Astrocyte (in vitro differentiated cells and primary cell): Measurements from ENCODE around the gene ARHGAP28. TPM values are rescaled to one million over a fixed set of nuclear protein-coding genes. Genes with fewer than 3 reads are reported as not detected.

Experiments used
- DNase-seq: peaks from one replicate; pipeline ENCODE4 v3.0.0-alpha.2; 2010; ENCODE audit warnings: low read depth
- FAIRE-seq: peaks from 2 replicates; lab custom pipeline; 2011; peaks lifted over from hg19 to GRCh38; lab: Jason Lieb, UNC
- H2AFZ ChIP-seq: 2 replicates; pipeline ENCODE4 v1.6.0; 2012; ENCODE audit warnings: low read depth, low read length, inconsistent platforms
- H3K27ac ChIP-seq: 2 replicates; pipeline ENCODE4 v1.5.1; 2011; ENCODE audit warnings: low read depth, low read length, inconsistent platforms
- H3K27me3 ChIP-seq: 2 replicates; pipeline ENCODE4 v1.6.0; 2011; ENCODE audit warnings: low read length, inconsistent platforms; ENCODE audit not compliant: insufficient read depth
- H3K36me3 ChIP-seq: 2 replicates; pipeline ENCODE4 v1.5.1; 2011; ENCODE audit warnings: low read length, inconsistent platforms; ENCODE audit not compliant: insufficient read depth
- H3K4me1 ChIP-seq: 2 replicates; pipeline ENCODE4 v1.5.1; 2011; ENCODE audit warnings: low read length, inconsistent platforms; ENCODE audit not compliant: insufficient read depth
- H3K4me2 ChIP-seq: 2 replicates; pipeline ENCODE4 v1.6.0; 2012; ENCODE audit warnings: low read length, inconsistent platforms
- H3K4me3 ChIP-seq: 2 replicates; pipeline ENCODE4 v1.5.1; 2011; ENCODE audit warnings: low read depth, mild to moderate bottlenecking, low read length, inconsistent platforms; ENCODE audit not compliant: insufficient read depth
- H3K79me2 ChIP-seq: 2 replicates; pipeline ENCODE4 v1.6.0; 2012; ENCODE audit warnings: mild to moderate bottlenecking, low read length, inconsistent platforms; ENCODE audit not compliant: insufficient read depth
- H3K9ac ChIP-seq: 2 replicates; pipeline ENCODE4 v1.6.0; 2012; ENCODE audit warnings: mild to moderate bottlenecking, low read length, inconsistent platforms
- H3K9me3 ChIP-seq: 2 replicates; pipeline ENCODE4 v1.5.1; 2012; ENCODE audit warnings: low read depth, mild to moderate bottlenecking, low read length, inconsistent platforms; ENCODE audit not compliant: insufficient read depth
- H4K20me1 ChIP-seq: 2 replicates; pipeline ENCODE4 v1.6.0; 2012; ENCODE audit warnings: low read length, inconsistent platforms; ENCODE audit not compliant: insufficient read depth
- H3K27ac Mint-ChIP-seq: one replicate; pipeline ENCODE4 v1.8.0; 2021; ENCODE audit warnings: mild to moderate bottlenecking, mixed read lengths; ENCODE audit not compliant: unreplicated experiment
- H3K27me3 Mint-ChIP-seq: one replicate; pipeline ENCODE4 v1.8.0; 2021; ENCODE audit warnings: low read depth, mixed read lengths; ENCODE audit not compliant: unreplicated experiment
- H3K36me3 Mint-ChIP-seq: one replicate; pipeline ENCODE4 v1.8.0; 2021; ENCODE audit warnings: low read depth, mixed read lengths; ENCODE audit not compliant: unreplicated experiment
- H3K4me1 Mint-ChIP-seq: one replicate; pipeline ENCODE4 v1.8.0; 2021; ENCODE audit warnings: low read depth, mixed read lengths; ENCODE audit not compliant: unreplicated experiment
- H3K4me3 Mint-ChIP-seq: one replicate; pipeline ENCODE4 v1.8.0; 2021; ENCODE audit warnings: mild to moderate bottlenecking, moderate library complexity, mixed read lengths; ENCODE audit not compliant: unreplicated experiment
- H3K9me3 Mint-ChIP-seq: one replicate; pipeline ENCODE4 v1.8.0; 2021; ENCODE audit warnings: mild to moderate bottlenecking, mixed read lengths; ENCODE audit not compliant: unreplicated experiment
- CTCF ChIP-seq: IDR thresholded peaks from 2 replicates; pipeline ENCODE4 v1.5.1; 2011; ENCODE audit warnings: low read depth, mild to moderate bottlenecking, inconsistent platforms, low read length, moderate library complexity; ENCODE audit not compliant: insufficient read depth
- EZH2 ChIP-seq: IDR thresholded peaks from 2 replicates; pipeline ENCODE4 v1.6.1; 2012; ENCODE audit warnings: mild to moderate bottlenecking, low read length, inconsistent platforms; ENCODE audit not compliant: insufficient read depth
- total RNA-seq: library from RNA; stranded (reverse); gene quantifications from 2 replicates; pipeline ENCODE4 v1.2.1, GENCODE V29; 2021

ARHGAP28 gene
- total RNA-seq, 1 donor from 2014 or later, result 15.5 TPM

- H3K9ac ChIP-seq, result no peak overlapping the region
- Mint-ChIP-seq H3K4me1 (peaks cover 28% of the 10 kb centered on the region), H3K4me3 (no peak overlapping the region), H3K27me3 (no peaks in the 10 kb centered on the region), H3K9me3 (no peaks in the 10 kb centered on the region), H3K36me3 (peaks cover 6% of the 10 kb centered on the region), H3K27ac (no peak overlapping the region)
- peaks cover 4% of the 10 kb centered on the region for H3K4me1 ChIP-seq
- H3K4me3 ChIP-seq, result no peak overlapping the region
- no peak overlapping the region for H2AFZ ChIP-seq
- no peak overlapping the region for H3K27ac ChIP-seq
- no peak overlapping the region for H3K4me2 ChIP-seq
- FAIRE-seq (no peak), DNase-seq (no peak)
- H3K27me3 ChIP-seq, result no peaks in the 10 kb centered on the region
- H3K79me2 ChIP-seq, result no peaks in the 10 kb centered on the region
- H4K20me1 ChIP-seq, result no peaks in the 10 kb centered on the region
- H3K36me3 ChIP-seq, result no peaks in the 10 kb centered on the region
- H3K9me3 ChIP-seq, result no peaks in the 10 kb centered on the region
- TF ChIP-seq EZH2, result no peak
- TF ChIP-seq CTCF, result no peak
Measured at GRCh38 chr18:6962571-6963451, 233.3 kb downstream of the ARHGAP28 start.

- FAIRE-seq, result no peak
Measured at GRCh38 chr18:6963452-6964097, 234.1 kb downstream of the ARHGAP28 start.

More at GRCh38 chr18:6963452-6964097, 234.1 kb downstream of the ARHGAP28 start:
- H3K9me3 Mint-ChIP-seq, result no peaks in the 10 kb centered on the region
- no peak overlapping the region for H3K9ac ChIP-seq
- DNase-seq, result no peak
- peaks cover 4% of the 10 kb centered on the region for H3K4me1 ChIP-seq
- H2AFZ ChIP-seq, result no peak overlapping the region
- TF ChIP-seq EZH2 (no peak), CTCF (no peak)
- no peaks in the 10 kb centered on the region for H3K27me3 Mint-ChIP-seq
- H3K4me3 ChIP-seq, result no peak overlapping the region
- no peak overlapping the region for H3K4me3 Mint-ChIP-seq
- H3K36me3 Mint-ChIP-seq, result peaks cover 4% of the 10 kb centered on the region
- H3K27ac Mint-ChIP-seq, result no peak overlapping the region
- no peak overlapping the region for H3K27ac ChIP-seq
- H3K4me1 Mint-ChIP-seq, result peaks cover 26% of the 10 kb centered on the region
- H3K27me3 ChIP-seq, result no peaks in the 10 kb centered on the region
- H3K79me2 ChIP-seq, result no peaks in the 10 kb centered on the region
- no peaks in the 10 kb centered on the region for H3K36me3 ChIP-seq
- H3K4me2 ChIP-seq, result no peak overlapping the region
- no peaks in the 10 kb centered on the region for H3K9me3 ChIP-seq
- H4K20me1 ChIP-seq, result no peaks in the 10 kb centered on the region
